Measurements from ENCODE around the gene ZNF674. TPM values are rescaled to one million over a fixed set of nuclear protein-coding genes. Genes with fewer than 3 reads are reported as not detected.

The ZNF674 gene
- total and polyA plus RNA-seq, 2 of the 4 experiments (the other 2 are of a cell fraction) = 2.2 to 13.4 TPM

DNA sequence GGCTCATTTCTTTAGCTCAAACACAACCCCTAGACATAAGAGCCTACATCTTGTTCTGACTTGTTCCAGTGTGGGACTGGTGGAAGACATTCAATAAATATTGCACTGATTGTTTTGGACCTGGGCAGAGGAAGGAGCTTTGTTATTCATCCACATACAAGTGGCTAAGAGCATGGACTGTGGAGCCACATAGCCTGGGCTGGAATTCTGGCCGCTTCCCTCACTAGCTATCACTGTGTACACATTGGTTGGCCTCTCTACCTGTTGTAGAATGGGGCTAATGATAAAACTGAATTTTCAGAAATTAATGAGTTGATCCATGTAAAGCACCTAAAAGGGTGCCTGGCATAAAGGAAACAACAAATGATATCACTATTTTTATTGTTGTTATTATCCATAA lies 80.0 kb downstream of the ZNF674 start:
- H4K8ac ChIP-seq (ENCODE audit: low read depth in 2 of 2, low read length in 2 of 2) = no peak overlapping the region
- dilution Hi-C loops (cut with HindIII; ENCODE audit: low sequenced_read_pairs, unreplicated experiment) = no loop called here
- POLR2A ChIA-PET (ENCODE audit: unreplicated experiment) = no interaction called here

More for the DNA sequence above, 80.0 kb downstream of the ZNF674 start:
- Histone ChIP-seq H3K14ac (replicated peaks; ENCODE audit: low read depth, low read length) (no peak overlapping the region), H2AK9ac (replicated peaks; ENCODE audit: low read depth, low read length, poor library complexity) (no peak overlapping the region), H3K9me1 (ENCODE audit: insufficient read depth, low read length) (no peaks in the 10 kb centered on the region), H4K20me1 (ENCODE audit: insufficient read depth, low read length) (no peaks in the 10 kb centered on the region), H3K36me3 (ENCODE audit: control insufficient read depth, insufficient read depth, low read length) (peaks cover 15% of the 10 kb centered on the region; the same call in 1 of the 2 replicates), H3K27ac (ENCODE audit: insufficient read depth, low read length) (no peak overlapping the region), H3K4me3 (ENCODE audit: insufficient read depth, low read depth, low read length) (no peak overlapping the region), H3K27me3 (ENCODE audit: control insufficient read depth, insufficient read depth, low read length) (no peaks in the 10 kb centered on the region), H3K9ac (ENCODE audit: low read depth, low read length) (no peak overlapping the region), H2AFZ (replicated peaks; ENCODE audit: low read length, poor library complexity) (no peak overlapping the region), H3K79me1 (ENCODE audit: low read depth in 1 of 2, low read length in 2 of 2) (0 out of 4 replicates have a peak, but pooled peaks cover 0 to 2% of the 10 kb centered on the region in 2 experiments), H3K4me2 (ENCODE audit: low read depth, low read length) (no peak overlapping the region), H3K23ac (ENCODE audit: low read depth, low read length) (no peak overlapping the region), H3K18ac (ENCODE audit: low read depth, low read length) (no peak overlapping the region), H2BK5ac (ENCODE audit: low read depth, low read length, poor library complexity, severe bottlenecking) (no peak overlapping the region), H3K4ac (ENCODE audit: low read depth, low read length) (no peak overlapping the region), H2BK20ac (ENCODE audit: low read depth, low read length) (no peak overlapping the region), H3K9me3 (ENCODE audit: control insufficient read depth, insufficient read depth, low read length) (peaks cover 3% of the 10 kb centered on the region; the same call in 1 of the 2 replicates), H3K4me1 (ENCODE audit: control insufficient read depth, insufficient read depth, low read length) (no peaks in the 10 kb centered on the region), H2AK5ac (ENCODE audit: low read depth, low read length) (no peak overlapping the region), H4K5ac (ENCODE audit: low read depth, low read length) (no peak overlapping the region), H4K91ac (ENCODE audit: insufficient read depth, low read depth, low read length) (no peak overlapping the region), H2BK120ac (ENCODE audit: low read depth, low read length) (no peak overlapping the region), H3K56ac (ENCODE audit: extremely low read depth, insufficient read depth, low read length) (no peak overlapping the region), H2BK15ac (ENCODE audit: low read depth, low read length) (no peak overlapping the region)
- BruUV-seq (replicated peaks) = no TSS peak
- in situ Hi-C loops (cut with MboI; ENCODE audit: low sequenced_read_pairs) (no loop called here), intact Hi-C loops (cut with micrococcal nuclease) (no loop called here)
- DNase-seq = no peak
- no peak for ATAC-seq (ENCODE audit: low read depth)
- no CpG with 5 or more reads among the region's 1 CpG for WGBS, 2 experiments (ENCODE audit: extremely low coverage in 2 of 2, insufficient read length in 1 of 2)
- no peak for TF ChIP-seq POLR2A (IDR thresholded peaks at IDR 0.05; ENCODE audit: low read depth, low read length)
- no peak for TF ChIP-seq MAFK (IDR thresholded peaks at IDR 0.05; ENCODE audit: low read depth, low read length)
- TF ChIP-seq RFX5 (IDR thresholded peaks at IDR 0.05; ENCODE audit: low read depth, low read length) = no peak
- TF ChIP-seq MXI1 (IDR thresholded peaks at IDR 0.05; ENCODE audit: borderline replicate concordance, low read depth, low read length) = no peak
- no peak for TF ChIP-seq CEBPB (IDR thresholded peaks at IDR 0.05; ENCODE audit: low read depth, low read length)
- TF ChIP-seq SMC3 (IDR thresholded peaks at IDR 0.05; ENCODE audit: low read depth, low read length) = no peak
- TF ChIP-seq FOS (IDR thresholded peaks at IDR 0.05; ENCODE audit: low read depth, low read length) = no peak
- TF ChIP-seq, protein P1, sequence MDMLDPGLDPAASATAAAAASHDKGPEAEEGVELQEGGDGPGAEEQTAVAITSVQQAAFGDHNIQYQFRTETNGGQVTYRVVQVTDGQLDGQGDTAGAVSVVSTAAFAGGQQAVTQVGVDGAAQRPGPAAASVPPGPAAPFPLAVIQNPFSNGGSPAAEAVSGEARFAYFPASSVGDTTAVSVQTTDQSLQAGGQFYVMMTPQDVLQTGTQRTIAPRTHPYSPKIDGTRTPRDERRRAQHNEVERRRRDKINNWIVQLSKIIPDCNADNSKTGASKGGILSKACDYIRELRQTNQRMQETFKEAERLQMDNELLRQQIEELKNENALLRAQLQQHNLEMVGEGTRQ (IDR thresholded peaks at IDR 0.05; ENCODE audit: low read depth, low read length) = no peak
- TF ChIP-seq BHLHE40 (IDR thresholded peaks at IDR 0.05; ENCODE audit: low read depth, low read length) = no peak
- TF ChIP-seq, protein P2, sequence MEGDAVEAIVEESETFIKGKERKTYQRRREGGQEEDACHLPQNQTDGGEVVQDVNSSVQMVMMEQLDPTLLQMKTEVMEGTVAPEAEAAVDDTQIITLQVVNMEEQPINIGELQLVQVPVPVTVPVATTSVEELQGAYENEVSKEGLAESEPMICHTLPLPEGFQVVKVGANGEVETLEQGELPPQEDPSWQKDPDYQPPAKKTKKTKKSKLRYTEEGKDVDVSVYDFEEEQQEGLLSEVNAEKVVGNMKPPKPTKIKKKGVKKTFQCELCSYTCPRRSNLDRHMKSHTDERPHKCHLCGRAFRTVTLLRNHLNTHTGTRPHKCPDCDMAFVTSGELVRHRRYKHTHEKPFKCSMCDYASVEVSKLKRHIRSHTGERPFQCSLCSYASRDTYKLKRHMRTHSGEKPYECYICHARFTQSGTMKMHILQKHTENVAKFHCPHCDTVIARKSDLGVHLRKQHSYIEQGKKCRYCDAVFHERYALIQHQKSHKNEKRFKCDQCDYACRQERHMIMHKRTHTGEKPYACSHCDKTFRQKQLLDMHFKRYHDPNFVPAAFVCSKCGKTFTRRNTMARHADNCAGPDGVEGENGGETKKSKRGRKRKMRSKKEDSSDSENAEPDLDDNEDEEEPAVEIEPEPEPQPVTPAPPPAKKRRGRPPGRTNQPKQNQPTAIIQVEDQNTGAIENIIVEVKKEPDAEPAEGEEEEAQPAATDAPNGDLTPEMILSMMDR (conservative IDR thresholded peaks at IDR 0.05; ENCODE audit: low read depth, low read length) = no peak
- TF ChIP-seq RAD21 (IDR thresholded peaks at IDR 0.05; ENCODE audit: low read length) = no peak
- TF ChIP-seq NFE2L2 (IDR thresholded peaks at IDR 0.05; ENCODE audit: low read depth, low read length) = no peak
- no peak for TF ChIP-seq CHD1 (IDR thresholded peaks at IDR 0.05; ENCODE audit: low read depth, low read length)
- TF ChIP-seq MAZ (IDR thresholded peaks at IDR 0.05; ENCODE audit: borderline replicate concordance, low read depth, low read length) = no peak
- no peak for TF ChIP-seq RCOR1 (IDR thresholded peaks at IDR 0.05; ENCODE audit: insufficient replicate concordance, low read length)
- TF ChIP-seq, protein P3, sequence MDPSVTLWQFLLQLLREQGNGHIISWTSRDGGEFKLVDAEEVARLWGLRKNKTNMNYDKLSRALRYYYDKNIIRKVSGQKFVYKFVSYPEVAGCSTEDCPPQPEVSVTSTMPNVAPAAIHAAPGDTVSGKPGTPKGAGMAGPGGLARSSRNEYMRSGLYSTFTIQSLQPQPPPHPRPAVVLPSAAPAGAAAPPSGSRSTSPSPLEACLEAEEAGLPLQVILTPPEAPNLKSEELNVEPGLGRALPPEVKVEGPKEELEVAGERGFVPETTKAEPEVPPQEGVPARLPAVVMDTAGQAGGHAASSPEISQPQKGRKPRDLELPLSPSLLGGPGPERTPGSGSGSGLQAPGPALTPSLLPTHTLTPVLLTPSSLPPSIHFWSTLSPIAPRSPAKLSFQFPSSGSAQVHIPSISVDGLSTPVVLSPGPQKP (IDR thresholded peaks at IDR 0.05; ENCODE audit: borderline replicate concordance, low read depth, low read length) = no peak
- CTCF ChIA-PET = no interaction called here

Data from IMR-90 (cell line).